Measurements from ENCODE around the gene MAP1B. TPM values are rescaled to one million over a fixed set of nuclear protein-coding genes. Genes with fewer than 3 reads are reported as not detected.

MAP1B gene
- total RNA-seq, 4 donors from 2014 or later = 479 to 654 (median 593) TPM

GRCh38 chr5:72195581-72195980 lies 88.3 kb downstream of the MAP1B start:
- no peak for ATAC-seq (ENCODE audit: low FRiP score)
- TF ChIP-seq, protein P1, sequence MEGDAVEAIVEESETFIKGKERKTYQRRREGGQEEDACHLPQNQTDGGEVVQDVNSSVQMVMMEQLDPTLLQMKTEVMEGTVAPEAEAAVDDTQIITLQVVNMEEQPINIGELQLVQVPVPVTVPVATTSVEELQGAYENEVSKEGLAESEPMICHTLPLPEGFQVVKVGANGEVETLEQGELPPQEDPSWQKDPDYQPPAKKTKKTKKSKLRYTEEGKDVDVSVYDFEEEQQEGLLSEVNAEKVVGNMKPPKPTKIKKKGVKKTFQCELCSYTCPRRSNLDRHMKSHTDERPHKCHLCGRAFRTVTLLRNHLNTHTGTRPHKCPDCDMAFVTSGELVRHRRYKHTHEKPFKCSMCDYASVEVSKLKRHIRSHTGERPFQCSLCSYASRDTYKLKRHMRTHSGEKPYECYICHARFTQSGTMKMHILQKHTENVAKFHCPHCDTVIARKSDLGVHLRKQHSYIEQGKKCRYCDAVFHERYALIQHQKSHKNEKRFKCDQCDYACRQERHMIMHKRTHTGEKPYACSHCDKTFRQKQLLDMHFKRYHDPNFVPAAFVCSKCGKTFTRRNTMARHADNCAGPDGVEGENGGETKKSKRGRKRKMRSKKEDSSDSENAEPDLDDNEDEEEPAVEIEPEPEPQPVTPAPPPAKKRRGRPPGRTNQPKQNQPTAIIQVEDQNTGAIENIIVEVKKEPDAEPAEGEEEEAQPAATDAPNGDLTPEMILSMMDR (IDR thresholded peaks at IDR 0.05) = no peak
- DNase-seq (ENCODE audit: low spot score) = no peak

DNA sequence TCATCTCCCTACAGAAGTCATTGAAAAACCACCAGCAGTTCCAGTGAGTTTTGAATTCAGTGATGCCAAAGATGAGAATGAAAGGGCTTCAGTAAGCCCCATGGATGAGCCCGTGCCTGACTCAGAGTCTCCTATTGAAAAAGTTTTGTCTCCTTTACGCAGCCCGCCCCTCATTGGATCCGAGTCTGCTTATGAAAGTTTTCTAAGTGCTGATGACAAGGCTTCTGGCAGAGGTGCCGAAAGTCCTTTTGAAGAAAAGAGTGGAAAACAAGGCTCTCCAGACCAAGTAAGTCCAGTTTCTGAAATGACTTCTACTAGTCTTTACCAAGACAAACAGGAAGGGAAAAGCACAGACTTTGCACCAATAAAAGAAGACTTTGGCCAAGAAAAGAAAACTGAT lies 90.1 kb downstream of the MAP1B start:
- ATAC-seq (ENCODE audit: low FRiP score) = no peak
- TF ChIP-seq, protein P1 (IDR thresholded peaks at IDR 0.05) = no peak
- no peak for DNase-seq (ENCODE audit: low spot score)

GRCh38 chr5:72199681-72200080 lies 92.4 kb downstream of the MAP1B start:
- ATAC-seq (ENCODE audit: low FRiP score) = no peak
- TF ChIP-seq, protein P1 (IDR thresholded peaks at IDR 0.05) = no peak
- no peak for DNase-seq (ENCODE audit: low spot score)

DNA sequence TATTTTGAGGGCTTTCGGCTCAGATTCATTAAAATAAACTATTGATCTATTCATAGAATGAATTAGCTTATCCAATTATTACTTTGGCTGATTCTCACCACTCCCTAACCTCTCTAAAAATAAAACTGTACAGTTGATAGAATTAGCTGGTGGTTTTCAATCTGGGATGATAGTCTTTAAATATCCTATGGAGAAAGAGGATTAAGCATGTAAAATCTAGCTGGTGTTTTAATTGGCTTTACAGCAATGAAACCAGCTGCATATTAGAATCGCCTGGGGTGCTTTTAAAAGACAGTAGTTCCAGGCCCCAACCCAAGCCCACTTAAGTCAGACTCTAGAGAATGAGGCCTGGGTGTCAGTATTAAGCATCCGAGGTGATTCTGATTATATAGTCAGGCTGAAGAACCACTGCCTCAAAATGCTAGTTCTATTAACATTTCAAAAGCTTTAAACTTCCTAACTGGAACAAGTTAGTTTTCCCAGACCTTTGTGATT lies 95.1 kb downstream of the MAP1B start:
- TF ChIP-seq, protein P1 (IDR thresholded peaks at IDR 0.05) = no peak
- DNase-seq (ENCODE audit: low spot score) (no peak), ATAC-seq (ENCODE audit: low FRiP score) (no peak)

DNA sequence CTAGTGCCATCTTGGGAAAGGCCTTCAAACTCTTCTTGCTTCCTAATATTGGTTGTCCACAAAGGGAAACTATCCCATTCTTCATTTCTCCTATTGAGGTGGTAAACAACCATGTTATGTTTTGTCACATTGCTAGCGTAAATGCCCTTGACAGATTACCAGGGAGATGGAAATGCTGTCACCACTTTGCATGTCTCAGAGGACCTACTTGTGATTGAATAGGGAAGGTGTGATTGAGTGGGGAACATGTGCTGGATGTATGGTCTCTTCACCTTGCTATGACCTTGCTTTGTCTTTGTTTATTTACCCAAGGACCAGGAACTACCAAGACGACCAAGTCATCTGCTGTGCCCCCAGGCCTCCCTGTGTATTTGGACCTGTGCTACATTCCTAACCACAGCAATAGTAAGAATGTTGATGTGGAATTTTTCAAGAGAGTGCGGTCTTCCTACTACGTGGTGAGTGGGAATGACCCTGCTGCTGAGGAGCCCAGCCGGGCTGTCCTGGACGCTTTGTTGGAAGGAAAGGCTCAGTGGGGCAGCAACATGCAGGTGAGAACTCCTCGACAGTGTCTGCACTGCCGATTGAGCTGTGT lies 96.1 kb downstream of the MAP1B start:
- DNase-seq (ENCODE audit: low spot score) (no peak), ATAC-seq (ENCODE audit: low FRiP score) (no peak)
- TF ChIP-seq, protein P1 (IDR thresholded peaks at IDR 0.05) = no peak

DNA sequence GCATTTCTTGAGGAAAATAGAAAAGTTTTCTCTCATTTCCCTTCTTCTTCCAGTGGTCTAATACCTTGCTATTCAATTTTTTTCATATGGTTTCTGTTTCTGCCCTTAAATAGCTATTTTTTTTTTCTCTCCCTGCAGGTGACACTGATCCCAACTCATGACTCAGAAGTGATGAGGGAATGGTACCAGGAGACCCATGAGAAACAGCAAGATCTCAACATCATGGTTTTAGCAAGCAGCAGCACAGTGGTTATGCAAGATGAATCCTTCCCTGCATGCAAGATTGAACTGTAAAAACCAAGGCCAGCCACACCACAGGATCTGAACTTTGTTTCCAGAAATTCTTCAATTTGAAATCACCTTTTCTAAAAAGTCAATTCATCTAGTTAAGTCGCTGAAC lies 97.7 kb downstream of the MAP1B start:
- ATAC-seq (ENCODE audit: low FRiP score) (no peak), DNase-seq (ENCODE audit: low spot score) (no peak)
- TF ChIP-seq, protein P1 (IDR thresholded peaks at IDR 0.05) = no peak

- ATAC-seq (ENCODE audit: low FRiP score) (no peak), DNase-seq (ENCODE audit: low spot score) (no peak)
- TF ChIP-seq, protein P1 (IDR thresholded peaks at IDR 0.05) = no peak
These were observed 98.2 kb downstream of the MAP1B start for GRCh38 chr5:72205431-72206009.
